ELR (cell line): Measurements from ENCODE around the gene VAV1.
"Not testable (repeated sequence)": the region's sequence is repeated elsewhere in the genome, so short reads cannot be mapped to it uniquely, and the experiment has no call there.

Experiments used
- DNase-seq: peaks from one replicate; pipeline ENCODE4 v3.0.0-alpha.2; 2015; ENCODE audit warnings: low read depth

Gene VAV1

DNA sequence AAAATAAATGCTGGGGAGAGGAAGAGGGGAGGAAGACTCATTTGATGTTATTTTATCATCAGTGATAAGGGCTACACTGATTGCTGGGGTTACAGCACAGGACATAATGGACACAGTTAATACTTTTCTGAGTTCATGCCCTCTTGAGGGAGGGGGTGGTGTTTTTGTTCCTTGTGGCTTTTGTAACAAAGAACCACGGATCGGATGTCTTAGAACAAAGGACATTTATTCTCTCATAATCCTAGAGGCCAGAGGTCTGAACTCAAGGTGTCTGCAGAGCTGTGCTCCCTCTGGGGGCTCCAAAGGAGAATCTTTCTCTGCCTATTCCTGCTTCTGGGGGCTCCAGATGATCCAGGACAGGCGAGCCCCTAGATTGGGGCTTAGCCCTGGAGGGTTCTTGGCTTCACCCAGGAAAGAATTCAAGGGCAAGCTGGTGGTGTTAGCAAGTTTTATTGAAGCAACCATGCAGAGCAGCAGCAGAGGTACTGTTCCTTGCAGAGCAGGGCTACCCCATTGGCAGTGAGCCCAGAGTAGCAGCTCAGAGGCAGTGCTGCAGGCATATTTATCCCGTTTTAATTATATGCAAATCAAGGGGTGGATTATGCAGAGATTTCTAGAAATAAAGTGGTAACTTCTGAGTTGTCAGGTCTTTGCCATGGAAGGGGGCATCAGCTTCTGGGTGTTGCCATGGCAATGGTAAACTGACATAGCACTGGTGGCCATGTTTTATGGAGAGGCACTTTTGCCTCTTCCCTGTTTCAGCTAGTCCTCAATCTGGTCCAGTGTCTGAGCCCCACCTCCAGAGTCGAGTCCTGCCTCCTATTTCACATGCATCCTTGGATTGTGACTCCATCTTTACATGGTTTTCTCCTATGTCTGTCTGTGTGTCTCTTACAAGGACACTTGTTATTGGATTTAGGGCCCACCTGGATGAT lies 18.0 kb downstream of the VAV1 start:
- DNase-seq = no peak

DNA sequence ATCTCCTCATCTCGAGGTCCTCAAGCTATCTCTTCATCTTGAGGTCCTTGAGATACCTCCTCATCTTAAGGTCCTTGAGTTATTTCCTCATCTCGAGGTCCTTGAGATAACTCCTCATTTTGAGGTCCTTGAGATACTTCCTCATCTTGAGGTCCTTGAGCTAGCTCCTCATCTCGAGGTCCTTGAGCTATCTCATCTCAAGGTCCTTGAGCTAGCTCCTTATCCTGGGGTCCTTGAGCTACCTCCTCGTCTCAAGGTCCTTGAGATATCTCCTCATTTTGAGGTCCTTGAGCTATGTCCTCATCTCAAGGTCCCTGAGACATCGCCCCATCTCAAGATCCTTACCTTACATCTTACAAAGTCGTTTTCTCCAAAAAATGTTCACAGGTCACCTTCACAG lies 18.7 kb downstream of the VAV1 start:
- DNase-seq = no peak

DNA sequence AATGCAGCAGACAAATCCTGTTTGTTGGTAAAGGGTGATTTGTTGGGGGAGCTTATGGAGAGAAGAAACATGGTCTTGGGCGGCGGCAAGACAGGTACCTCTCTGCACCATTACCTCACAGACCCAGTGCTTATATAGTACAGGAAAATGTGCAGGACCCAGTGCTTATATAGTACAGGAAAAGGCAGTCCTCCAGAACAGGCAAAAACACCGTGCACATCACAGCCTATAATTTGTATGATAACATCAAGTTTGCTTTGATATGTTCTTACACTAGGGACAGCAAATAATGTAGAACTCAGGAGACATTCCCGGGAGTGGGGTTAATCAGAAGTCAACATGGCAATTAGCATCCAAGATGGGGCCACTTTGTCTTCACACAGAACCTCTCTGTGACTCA lies 20.9 kb downstream of the VAV1 start:
- no peak for DNase-seq

DNA sequence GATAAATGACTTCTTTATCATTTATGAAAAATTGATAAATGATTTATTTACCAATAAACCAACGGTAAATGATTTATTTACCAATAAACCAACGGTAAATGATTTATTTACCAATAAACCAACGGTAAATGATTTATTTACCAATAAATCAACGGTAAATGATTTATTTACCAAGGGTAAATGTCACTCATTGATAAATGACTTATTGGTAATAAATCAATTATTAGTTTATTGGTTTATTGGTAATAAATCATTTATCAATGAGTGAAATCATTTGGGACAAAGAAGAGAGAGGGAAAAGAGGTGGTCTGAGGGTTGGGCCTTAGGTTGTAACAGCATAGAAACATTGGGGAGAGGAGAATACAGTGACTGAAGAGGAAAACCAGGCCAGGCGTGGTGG lies 21.5 kb downstream of the VAV1 start:
- no peak for DNase-seq

DNA sequence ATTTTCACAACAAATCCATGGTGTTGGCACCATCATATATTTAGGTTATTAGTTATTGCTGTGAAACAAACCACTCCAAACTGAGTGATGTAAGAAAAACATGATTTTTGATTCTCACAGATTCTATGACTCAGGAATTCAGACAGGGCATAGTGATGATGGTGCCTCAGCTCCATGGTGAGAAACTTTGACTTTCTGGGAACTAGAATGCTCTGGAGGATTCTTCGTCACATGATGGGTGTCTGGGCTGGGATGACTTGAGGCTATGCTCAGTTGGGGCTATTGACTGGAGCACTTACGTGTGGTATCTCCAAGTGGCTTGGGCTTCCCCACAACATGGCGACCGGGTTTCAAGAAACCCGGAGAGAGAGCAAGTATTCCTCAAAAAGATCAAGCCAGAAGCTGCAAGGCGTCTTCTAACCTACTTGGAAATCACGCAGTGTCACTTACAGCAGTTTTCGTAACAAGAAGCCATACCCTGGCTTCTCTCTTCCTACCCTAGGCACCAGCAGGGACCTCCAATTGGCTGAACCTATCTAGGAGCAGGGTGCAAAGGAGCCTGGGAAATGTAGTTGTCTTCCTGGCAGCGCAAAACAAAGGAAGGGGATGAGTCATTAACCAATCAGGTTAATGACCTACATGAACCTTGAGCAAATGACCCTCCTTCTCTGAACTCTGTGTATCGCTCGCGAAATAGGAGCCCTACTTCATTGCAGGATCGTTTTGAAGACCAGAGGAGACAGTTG lies 22.4 kb downstream of the VAV1 start:
- DNase-seq = no peak

DNA sequence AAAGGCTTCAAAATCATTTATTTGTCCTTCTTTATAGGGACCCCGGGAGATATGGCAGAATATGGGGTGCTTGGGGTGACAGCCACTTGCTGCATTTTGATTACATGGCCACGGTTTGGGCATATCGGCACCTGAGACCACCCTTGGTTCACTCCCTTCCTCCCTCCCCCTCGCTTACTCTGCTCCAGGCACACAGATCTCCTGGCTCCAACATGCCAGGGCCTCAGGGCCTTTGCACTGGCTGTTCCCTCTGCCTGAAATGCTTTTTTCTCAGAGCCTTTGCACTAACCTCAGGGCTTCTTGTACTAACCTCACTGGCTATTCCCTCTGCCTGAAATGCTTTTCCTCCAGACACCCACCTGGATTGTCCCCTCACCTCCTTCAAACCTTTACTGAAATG lies 23.8 kb downstream of the VAV1 start:
- DNase-seq = no peak

DNA sequence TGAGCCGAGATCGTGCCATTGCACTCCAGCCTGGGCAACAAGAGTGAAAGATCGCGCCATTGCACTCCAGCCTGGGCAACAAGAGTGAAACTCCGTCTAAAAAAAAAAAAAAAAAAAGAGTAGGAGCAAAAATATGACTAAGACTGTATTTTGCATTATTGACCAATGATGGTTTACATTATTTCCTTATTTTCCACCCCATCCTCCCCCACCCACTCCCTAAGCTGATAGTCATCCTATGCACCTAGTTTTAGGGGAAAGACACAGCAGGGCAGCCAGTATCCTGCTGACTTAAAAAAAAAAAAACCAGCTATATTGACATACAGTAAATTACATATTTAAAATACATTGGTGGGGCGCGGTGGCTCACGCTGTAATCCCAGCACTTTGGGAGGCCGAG lies 25.1 kb downstream of the VAV1 start:
- DNase-seq = no peak

DNA sequence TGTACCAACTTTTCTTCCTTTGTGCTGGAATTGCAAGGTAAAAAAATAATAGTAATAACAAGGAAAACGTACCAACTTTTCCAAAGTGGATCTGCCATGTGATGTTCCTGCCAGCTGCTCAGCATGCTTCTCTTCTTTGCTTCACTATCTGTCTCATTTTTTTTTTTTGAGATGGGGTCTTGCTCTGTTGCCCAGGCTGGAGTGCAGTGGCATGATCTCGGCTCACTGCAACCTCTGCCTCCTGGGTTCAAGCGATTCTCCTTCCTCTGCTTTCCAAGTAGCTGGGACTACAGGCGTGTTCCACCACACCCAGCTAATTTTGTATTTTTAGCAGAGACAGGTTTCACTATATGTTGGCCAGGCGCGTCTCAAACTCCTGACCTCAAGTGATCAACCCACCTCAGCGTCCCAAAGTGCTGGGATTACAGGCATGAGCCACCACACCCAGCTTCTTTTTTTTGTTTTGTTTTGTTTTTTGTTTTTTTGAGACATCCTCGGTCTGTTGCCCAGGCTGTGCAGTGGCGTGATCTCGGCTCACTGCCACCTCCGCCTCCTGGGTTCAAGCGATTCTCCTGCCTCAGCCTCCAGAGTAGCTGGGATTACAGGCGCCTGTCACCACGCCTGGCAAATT lies 27.8 kb downstream of the VAV1 start:
- DNase-seq = not testable (repeated sequence)

DNA sequence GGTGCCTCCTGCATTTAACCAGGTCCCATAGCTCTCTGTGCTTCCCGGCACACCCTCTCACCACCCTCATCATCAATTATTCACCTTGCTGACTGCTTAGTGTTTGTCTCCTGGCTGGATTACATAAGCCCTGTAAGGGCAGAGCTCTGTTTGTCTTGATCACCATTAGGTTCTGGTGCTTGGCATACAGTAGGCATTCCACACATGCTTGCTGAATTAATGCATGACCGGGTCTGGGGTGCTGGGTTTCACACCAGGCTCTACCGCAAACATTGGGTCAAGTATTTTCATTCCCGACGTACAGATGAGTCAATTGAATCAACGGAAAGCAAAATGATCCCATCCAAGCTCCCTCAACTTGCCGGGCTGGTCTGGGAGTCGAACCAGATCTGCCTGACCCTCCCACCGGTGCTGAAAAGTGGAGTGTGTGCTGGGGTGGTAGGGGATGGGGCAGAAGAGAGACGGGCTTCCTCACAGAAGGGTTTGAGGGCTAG lies 28.5 kb downstream of the VAV1 start:
- peak; percentile 5 for DNase-seq

DNA sequence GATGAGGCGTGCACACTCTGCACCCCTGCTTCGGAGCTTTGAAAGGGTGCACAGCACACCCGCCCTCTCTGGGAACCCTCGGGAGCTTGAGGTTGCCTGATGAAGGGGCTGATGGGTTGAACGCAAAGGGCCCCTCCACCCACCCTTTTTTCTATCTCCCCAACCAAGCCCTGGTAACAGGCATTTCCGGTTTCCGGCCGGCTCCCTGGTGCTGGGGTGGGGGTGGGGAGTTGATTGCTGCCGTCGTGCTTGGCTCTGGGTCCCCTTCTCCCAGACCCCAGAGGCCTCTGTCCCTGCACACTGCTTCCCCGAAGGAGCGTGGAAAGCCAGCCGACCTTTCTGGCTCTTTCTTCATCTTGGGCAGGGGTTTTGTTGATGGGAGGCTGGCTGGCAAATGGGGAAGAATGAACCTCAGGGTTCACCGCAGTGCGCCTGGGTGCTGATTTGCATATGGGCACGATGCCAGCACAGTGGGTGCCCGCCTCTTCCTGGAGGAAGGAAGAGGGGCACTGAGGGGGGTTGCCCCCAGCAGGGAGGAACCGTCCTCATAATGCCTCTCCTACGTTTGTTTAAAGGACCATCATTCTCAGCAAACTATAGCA lies 29.1 kb downstream of the VAV1 start:
- no peak for DNase-seq

DNA sequence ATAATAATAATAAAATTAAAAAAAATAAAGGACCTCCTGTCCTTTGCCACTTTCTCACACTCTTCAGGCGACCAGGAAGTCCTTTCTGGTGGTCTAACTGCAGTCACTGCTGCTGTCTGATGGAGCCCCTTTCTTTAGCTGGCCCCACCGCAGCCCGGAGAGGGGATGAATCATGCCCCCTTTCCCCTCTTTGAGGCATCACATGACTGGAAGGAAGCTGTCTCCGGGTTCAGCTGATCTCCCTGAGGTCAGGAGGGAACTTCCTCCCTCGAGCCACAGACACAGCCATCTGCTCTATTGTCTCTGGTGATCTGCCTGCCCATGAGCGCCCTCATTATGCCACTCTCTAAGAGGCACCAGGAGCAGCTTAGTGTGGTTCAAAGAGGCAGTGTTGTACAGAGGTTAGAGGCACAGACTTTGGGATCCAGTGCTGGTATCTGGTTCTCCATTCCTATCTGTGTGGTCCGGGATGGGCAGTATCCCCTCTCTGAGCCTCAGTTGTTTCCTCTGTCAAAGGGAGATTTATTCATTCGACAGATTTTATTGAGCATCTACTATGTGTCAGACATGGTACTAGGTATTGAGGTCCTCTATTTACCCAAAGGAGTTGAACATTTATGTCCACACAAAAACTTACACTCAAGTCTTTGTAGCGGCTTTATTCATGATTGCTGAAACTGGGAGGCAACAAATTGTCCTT lies 30.0 kb downstream of the VAV1 start:
- peak; percentile 23 for DNase-seq

DNA sequence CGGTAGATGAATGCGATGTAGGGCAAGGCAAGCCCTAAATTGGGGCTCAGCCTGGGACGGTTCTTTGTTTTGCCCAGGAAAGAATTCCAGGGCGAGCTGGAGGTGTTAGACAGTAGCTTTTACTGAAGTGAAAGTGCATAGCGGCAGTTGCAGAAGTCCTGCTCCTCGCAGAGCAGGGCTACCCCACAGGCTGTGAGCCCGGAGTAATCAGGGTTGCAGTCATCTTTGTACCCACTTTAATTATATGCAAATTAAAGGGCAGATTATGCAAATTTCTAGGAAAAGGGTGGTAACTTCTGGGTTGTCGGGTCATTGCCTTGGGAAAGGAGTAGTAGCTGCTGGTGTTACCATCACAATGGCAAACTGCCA lies 30.5 kb downstream of the VAV1 start:
- no peak for DNase-seq

DNA sequence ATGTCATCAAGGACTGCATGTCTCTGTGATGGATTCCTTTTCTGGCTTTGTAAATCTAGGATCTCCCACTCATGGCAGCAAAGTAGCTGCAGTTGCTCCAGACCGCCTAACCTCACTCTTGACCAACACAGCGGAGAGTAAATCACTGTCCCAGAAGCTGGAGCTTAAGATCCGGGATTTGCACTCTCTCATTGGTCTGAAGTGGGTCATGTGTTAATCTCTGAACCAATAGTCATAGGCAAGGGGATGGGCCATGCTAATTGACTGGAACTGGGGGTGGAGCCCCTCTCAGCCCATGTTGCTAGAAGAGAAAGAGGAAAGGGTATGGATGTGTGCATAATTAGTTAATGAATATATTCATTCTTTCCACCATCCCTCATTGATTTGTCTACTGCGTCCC lies 34.0 kb downstream of the VAV1 start:
- DNase-seq = no peak

DNA sequence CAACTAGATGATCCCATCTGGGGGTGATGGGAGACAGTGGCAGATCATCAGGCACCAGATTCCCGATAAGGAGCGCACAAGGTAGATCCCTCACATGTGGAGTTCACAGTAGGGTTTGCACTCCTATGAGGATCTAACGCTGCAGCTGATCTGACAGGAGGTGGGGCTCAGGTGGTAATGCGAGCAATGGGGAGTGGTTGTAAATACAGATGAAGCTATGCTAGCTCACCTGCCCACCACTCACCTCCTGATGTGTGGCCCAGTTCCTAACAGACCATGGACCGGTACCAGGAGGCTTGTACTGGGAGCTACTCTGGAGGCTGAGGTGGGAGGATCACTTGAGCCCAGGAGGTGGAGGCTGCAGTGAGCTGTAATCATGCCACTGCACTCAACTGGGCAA lies 34.8 kb downstream of the VAV1 start:
- DNase-seq = no peak

DNA sequence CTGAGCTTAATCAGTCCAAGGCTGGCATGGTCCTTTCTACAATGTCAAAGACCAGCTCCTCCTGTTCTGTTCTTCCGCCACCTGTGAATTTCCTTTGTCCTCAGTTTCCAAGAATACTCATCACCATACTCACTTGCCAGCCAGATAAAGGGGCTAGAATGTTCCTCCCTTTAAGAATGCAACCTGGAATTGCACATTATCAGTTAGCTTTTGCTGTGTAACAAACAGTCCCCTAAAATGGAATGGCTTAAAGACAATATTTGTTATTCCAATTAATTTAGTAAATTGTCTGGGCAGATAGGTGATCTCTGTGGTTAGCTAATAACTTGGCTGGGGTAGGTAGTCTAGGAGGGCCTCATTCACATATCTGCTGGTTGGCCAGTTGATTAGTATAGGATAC lies 36.0 kb downstream of the VAV1 start:
- DNase-seq = no peak

DNA sequence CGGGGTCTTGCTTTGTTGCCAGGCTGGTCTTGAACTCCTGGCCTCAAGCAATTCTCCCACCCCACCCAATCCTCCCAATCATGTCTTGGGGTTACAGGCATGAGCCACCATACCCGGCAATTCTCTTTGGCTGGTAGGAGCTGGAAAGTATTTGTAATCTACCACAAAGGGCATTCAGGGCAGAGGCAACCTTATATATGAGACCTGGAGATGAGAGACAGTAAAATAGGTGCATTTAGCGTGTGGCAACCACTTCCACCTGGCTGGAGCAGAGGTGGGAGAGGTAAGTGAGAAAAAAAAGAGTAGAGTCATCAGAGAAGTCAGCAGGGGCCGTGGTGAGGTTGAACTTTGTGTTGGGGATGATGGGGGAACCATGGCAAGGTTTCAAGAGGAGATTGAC lies 36.8 kb downstream of the VAV1 start:
- DNase-seq = no peak

DNA sequence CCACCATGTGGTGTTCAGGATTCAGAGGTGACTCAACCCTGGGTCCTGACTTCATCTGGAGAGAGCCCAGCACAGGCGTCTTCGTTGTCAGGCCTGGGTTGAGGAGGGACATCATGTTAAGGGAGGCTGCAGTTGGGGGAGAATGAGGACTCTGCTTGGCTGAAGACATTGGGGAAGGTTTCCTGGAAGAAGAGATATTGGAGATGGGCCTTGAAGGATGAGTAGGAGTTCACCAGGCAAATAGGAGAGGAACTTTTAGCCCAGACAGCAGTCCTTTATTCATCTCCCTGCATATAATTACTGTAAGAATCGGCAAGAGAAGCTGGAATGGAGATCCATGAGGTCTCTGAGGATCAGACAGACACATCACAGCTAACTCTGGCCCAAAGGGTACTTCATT lies 38.9 kb downstream of the VAV1 start:
- no peak for DNase-seq

DNA sequence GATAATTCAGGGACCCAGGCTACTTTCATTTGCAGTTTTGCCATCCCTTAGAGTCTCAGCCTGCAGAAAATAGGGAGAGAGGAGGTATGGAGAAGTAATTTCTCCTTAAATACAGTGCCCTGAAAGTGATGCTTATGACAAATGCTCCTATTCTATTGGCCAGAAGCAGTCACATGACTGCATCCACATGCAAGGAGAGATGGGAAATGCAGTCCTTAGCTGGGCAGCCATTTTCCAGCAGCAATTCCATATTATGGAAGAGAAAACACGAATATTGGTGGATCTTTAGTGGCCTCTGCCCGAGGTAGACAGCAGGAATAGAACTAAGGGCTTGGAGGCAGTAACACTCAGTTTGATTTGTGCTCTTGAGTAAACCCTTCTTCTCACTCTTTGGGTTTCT lies 39.4 kb downstream of the VAV1 start:
- peak; percentile 73 for DNase-seq

DNA sequence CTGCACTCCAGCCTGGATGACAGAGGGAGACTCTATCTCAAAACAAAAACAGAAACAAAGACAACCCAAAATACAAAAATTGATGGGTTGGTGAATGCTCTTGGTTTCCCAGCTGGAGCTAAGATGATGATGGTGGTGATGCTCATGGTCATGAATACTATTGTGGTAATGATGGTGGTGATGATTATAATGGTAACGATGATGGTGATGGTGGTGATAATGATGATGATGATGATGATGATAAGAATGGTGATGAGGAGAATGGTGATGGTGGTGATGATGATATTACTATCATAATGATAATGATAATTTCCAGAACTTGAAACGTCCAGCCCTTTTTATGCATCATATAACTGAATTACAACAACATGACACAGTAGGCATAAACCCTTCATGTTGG lies 40.1 kb downstream of the VAV1 start:
- no peak for DNase-seq

DNA sequence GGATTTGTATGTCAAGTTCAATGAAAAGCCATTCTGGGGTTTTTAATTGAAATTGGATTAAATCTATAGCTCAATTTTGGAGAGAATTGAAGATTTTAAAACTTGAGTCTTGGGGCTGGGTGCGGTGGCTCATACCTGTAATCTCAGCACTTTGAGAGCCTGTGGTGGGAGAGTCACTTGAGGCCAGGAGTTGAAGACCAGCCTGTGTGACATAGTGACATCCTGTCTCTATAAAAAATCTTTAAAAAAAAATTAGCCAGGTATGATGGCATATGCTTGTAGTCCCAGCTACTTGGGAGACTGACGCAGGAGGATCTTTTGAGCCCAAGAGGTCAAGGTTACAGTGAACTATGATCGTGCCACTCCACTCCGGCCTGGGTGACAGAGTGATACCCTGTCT lies 41.2 kb downstream of the VAV1 start:
- DNase-seq = no peak

DNA sequence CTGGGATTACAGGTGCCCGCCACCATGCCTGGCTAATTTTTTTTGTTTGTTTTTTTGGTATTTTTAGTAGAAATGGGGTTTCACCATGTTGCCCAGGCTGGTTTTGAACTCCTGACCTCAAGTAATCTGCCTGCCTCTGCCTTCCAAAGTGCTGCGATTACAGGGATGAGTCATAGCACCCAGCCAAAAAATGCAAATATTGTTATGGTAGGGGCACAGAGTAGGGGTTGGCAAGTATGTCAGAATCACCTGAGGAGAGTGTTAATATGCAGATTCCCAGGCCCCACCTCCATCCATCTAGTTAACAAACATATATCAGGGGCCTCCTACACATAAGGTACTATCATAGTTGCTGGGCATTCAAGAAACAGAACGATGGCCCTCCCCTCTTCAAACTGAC lies 44.7 kb downstream of the VAV1 start:
- DNase-seq = no peak

DNA sequence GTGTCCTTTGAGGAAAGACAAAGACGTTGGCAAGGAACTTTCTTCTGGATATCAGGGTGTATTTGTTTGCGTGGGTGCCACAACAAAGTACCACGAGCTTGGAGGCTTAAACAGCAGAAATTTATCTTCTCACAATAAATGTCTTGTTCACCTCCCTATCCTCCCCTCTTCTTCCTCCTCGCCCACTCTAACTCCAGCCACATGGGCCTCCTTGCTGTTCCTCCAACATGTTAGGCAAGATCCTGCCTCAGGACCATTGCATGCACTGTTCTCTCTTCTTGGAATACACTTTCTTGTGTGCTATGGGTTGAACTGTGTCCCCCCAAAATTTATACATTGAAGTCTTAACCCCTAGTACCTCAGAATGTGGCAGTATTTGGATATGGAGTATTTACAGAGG lies 45.7 kb downstream of the VAV1 start:
- no peak for DNase-seq
